ENCODE results near the gene LMAN2. TPM values are rescaled to one million over a fixed set of nuclear protein-coding genes. Genes with fewer than 3 reads are reported as not detected.
"Not testable (repeated sequence)": the region's sequence is repeated elsewhere in the genome, so short reads cannot be mapped to it uniquely, and the experiment has no call there.

The LMAN2 gene
- total RNA-seq, 1 donor from 2014 or later: 60.0 TPM

DNA sequence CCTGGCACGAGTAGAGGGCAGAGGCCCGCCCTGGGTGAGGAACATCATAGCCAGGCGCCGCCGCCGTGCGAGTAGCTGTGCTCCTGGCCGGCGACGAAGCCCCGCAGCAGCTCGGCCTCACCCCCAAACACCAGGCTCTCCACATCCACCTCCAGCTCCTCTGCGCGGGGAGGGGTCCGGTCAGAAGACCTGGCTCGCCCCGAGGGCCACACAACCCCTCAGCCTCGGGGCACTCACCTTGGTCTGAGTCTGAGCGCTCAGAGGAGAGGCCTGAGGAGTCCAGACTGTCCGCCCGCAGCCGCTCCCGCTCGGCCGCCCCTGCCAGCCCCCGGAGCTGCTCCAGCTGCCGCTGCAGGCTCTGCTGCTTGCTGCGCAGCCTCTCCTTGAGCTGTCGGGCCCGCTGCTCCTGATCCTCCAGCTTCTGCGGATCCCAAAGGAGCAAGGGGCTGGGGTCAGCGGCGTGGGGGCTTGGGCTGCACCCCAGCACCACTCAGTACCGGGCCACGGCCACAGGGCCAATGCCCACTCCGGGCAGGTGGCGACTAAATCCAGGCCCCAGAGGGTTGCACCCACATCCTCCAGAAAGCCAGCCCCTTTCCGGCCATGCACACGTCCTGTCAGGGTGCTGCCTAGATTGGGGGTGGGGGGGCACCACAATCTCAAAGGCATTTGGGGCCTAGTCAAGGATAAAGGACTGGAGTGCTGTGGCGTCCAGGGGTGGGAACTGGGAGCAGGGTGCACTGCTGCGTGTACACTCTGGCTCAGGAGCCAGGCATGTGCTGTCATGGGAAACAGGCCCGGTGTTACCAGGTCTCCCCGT, 43.7 kb downstream of the LMAN2 start:
- intact Hi-C loops (cut with micrococcal nuclease): no loop called here
- Histone ChIP-seq H3K36me3 (peaks cover 25% of the 10 kb centered on the region), H3K9me3 (replicated peaks) (no peaks in the 10 kb centered on the region), H3K4me1 (peaks cover 70% of the 10 kb centered on the region), H3K27ac (replicated peaks) (no peak overlapping the region), H3K27me3 (ENCODE audit: low read depth) (no peaks in the 10 kb centered on the region), H3K4me3 (no peak overlapping the region)
- TF ChIP-seq, protein P1, sequence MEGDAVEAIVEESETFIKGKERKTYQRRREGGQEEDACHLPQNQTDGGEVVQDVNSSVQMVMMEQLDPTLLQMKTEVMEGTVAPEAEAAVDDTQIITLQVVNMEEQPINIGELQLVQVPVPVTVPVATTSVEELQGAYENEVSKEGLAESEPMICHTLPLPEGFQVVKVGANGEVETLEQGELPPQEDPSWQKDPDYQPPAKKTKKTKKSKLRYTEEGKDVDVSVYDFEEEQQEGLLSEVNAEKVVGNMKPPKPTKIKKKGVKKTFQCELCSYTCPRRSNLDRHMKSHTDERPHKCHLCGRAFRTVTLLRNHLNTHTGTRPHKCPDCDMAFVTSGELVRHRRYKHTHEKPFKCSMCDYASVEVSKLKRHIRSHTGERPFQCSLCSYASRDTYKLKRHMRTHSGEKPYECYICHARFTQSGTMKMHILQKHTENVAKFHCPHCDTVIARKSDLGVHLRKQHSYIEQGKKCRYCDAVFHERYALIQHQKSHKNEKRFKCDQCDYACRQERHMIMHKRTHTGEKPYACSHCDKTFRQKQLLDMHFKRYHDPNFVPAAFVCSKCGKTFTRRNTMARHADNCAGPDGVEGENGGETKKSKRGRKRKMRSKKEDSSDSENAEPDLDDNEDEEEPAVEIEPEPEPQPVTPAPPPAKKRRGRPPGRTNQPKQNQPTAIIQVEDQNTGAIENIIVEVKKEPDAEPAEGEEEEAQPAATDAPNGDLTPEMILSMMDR (IDR thresholded peaks at IDR 0.05; ENCODE audit: borderline replicate concordance): no peak
- no peak for DNase-seq

DNA sequence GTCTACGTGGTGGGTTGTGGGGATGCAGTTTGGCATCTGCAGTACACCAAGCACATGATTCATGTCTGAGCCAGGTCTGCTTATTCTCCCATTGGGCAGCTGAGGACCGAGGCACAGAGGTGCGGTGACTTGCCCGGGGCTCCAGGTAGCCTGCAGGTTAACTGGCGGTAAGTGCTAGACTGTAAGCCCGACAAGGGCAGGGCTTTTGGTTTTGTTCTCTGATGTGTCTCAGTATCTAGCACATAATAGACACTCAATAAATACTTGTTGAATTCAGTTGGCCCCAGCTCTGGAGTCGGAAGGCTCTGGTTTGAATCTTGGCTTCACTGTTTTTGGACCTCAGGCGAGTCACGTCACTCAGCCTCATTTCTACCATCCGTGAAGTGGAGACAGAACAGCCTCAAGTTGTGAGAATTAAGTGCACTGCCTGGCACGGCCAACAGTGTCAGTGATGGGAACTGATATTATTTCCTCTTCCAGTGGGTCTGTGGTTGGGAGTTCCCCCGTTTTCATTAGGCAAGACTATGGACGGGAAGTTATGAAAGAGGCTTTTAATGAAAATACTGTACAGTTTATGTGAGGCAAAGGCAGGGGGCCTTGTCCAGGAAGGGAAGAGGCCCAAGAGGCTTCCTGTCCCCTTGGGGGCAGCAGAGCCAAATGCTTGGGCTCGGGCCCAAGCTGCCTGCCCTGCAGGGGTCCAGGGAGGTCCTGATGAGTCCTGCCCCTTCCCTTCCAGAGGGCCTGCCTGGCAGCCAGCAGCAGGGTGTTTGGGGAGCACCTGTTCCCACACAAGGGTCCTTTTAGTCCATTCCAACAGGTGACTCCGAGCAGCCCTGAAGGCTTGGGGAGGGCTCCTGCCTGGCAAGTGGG, 44.6 kb downstream of the LMAN2 start:
- intact Hi-C loops (cut with micrococcal nuclease): no loop called here
- Histone ChIP-seq H3K36me3 (peaks cover 25% of the 10 kb centered on the region), H3K27ac (replicated peaks) (no peak overlapping the region), H3K9me3 (replicated peaks) (no peaks in the 10 kb centered on the region), H3K27me3 (ENCODE audit: low read depth) (no peaks in the 10 kb centered on the region), H3K4me3 (no peak overlapping the region), H3K4me1 (peaks cover 71% of the 10 kb centered on the region)
- no peak for DNase-seq
- TF ChIP-seq, protein P1 (IDR thresholded peaks at IDR 0.05; ENCODE audit: borderline replicate concordance): no peak

- H3K27me3 ChIP-seq (ENCODE audit: low read depth); DNase-seq; H3K4me3 ChIP-seq; intact Hi-C loops (cut with micrococcal nuclease); H3K27ac ChIP-seq (replicated peaks); H3K9me3 ChIP-seq (replicated peaks): not testable (repeated sequence)
- peaks cover 71% of the 10 kb centered on the region for H3K4me1 ChIP-seq
- H3K36me3 ChIP-seq: peaks cover 29% of the 10 kb centered on the region
These were observed 45.3 kb downstream of the LMAN2 start for GRCh38 chr5:177306103-177306640.

DNA sequence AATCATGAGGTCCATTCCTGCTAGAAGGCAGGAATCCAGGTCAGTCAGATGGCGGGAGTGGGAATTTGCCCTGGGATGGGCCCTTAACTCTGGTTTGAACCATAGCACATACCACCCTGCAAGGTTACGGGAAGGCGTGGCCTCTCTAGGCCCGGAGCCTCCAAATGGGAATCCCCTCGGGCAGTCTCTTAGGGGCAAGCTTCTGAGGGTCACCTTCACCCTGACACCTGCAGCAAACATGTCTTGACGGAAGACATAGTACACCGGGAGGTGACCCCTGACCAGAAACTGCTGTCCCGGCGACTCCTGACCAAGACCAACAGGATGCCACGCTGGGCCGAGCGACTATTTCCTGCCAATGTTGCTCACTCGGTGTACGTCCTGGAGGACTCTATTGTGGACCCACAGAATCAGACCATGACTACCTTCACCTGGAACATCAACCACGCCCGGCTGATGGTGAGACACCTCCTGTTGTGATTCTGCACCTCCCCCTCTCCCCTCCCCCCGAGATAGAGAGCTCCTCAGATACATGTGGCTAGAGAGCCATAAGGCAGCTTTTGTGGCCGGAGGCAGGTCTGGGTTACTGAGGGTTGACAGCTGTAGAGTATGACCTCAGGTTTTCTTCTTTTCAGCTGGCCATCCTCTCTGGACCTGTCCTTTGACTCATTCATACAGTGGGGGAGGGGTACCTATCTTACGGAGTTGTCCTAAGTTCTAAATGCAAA, 46.9 kb downstream of the LMAN2 start:
- H3K36me3 ChIP-seq: peaks cover 29% of the 10 kb centered on the region
- intact Hi-C loops (cut with micrococcal nuclease): no loop called here
- H3K27me3 ChIP-seq (ENCODE audit: low read depth): no peaks in the 10 kb centered on the region
- no peaks in the 10 kb centered on the region for H3K9me3 ChIP-seq (replicated peaks)
- H3K4me1 ChIP-seq: peaks cover 71% of the 10 kb centered on the region
- peak overlapping the region; percentile 97 for H3K4me3 ChIP-seq
- peak overlapping the region; percentile 93 for H3K27ac ChIP-seq (replicated peaks)
- DNase-seq: no peak
- TF ChIP-seq, protein P1 (IDR thresholded peaks at IDR 0.05; ENCODE audit: borderline replicate concordance): no peak

DNA sequence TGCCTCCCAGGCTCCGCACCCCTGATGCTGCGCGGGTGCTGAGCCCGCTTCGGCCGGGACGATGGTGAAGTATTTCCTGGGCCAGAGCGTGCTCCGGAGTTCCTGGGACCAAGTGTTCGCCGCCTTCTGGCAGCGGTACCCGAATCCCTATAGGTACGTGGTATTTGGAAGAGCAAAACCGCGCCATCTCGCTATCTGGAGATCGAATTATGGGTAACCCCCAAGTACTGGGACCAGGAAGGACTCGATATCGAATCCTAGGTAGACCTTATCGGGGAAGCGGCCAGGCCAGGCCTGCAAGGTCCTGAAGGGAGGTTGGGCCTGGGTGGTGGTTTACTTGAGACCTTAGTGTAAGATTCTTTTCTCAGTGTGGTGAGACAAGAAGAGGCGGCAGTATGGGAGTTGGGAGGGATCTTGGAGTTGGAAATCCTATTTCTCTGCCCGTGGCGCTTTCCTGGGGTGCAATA, 47.5 kb downstream of the LMAN2 start:
- DNase-seq: no peak
- no peaks in the 10 kb centered on the region for H3K9me3 ChIP-seq (replicated peaks)
- H3K27ac ChIP-seq (replicated peaks): peak overlapping the region; percentile 93
- TF ChIP-seq, protein P1 (IDR thresholded peaks at IDR 0.05; ENCODE audit: borderline replicate concordance): no peak
- peak overlapping the region; percentile 97 for H3K4me3 ChIP-seq
- no peaks in the 10 kb centered on the region for H3K27me3 ChIP-seq (ENCODE audit: low read depth)
- peaks cover 68% of the 10 kb centered on the region for H3K4me1 ChIP-seq
- intact Hi-C loops (cut with micrococcal nuclease): no loop called here
- H3K36me3 ChIP-seq: peaks cover 29% of the 10 kb centered on the region

Measured in left ventricle myocardium inferior (tissue), 1 donor.